HepG2 (cell line): ENCODE data around the gene TCFL5. TPM values are rescaled to one million over a fixed set of nuclear protein-coding genes. Genes with fewer than 3 reads are reported as not detected.

Experiments
- DNMT1 ChIP-seq: sonication (generic); formaldehyde crosslinking; IDR thresholded peaks from 2 replicates; pipeline ENCODE4 v1.5.1; 2020; ENCODE audit warnings: mild to moderate bottlenecking, missing genetic modification reagents
- EED ChIP-seq: sonication (generic); formaldehyde crosslinking; IDR thresholded peaks from 2 replicates; pipeline ENCODE4 v1.5.0; 2020; ENCODE audit warnings: mild to moderate bottlenecking, missing genetic modification reagents
- FLYWCH1 ChIP-seq: sonication (generic); formaldehyde crosslinking; IDR thresholded peaks from 2 replicates; pipeline ENCODE4 v1.8.1; 2023; ENCODE audit warnings: mild to moderate bottlenecking, missing genetic modification reagents
- FOXA1 ChIP-seq, 2 experiments: fragments of 450-650 bp in 1 of 2; sonication (generic) in 1 of 2; formaldehyde crosslinking in 1 of 2; IDR thresholded peaks; 2 replicates each; pipeline versions ENCODE4 v1.4.0 to v1.6.1; 2016 to 2020; ENCODE audit warnings: missing genetic modification reagents in 1 of 2
- MIXL1 ChIP-seq: IDR thresholded peaks from 2 replicates; pipeline ENCODE4 v1.6.1; 2016
- REXO4 ChIP-seq: sonication (generic); formaldehyde crosslinking; IDR thresholded peaks from 2 replicates; pipeline ENCODE4 v1.8.0; 2022; ENCODE audit warnings: missing genetic modification reagents, mild to moderate bottlenecking, borderline replicate concordance
- TRAFD1 ChIP-seq: sonication (generic); formaldehyde crosslinking; IDR thresholded peaks from 2 replicates; pipeline ENCODE4 v1.5.1; 2020; ENCODE audit warnings: missing genetic modification reagents, mild to moderate bottlenecking, borderline replicate concordance
- XBP1 ChIP-seq: sonication (generic); formaldehyde crosslinking; IDR thresholded peaks from 2 replicates; pipeline ENCODE4 v1.5.0; 2020; ENCODE audit warnings: missing genetic modification reagents
- ZBTB21 ChIP-seq: sonication (generic); formaldehyde crosslinking; IDR thresholded peaks from 2 replicates; pipeline ENCODE4 v1.4.0; 2020; ENCODE audit warnings: missing genetic modification reagents
- ZBTB38 ChIP-seq: sonication (generic); formaldehyde crosslinking; IDR thresholded peaks from 2 replicates; pipeline ENCODE4 v1.5.1; 2020; ENCODE audit warnings: mild to moderate bottlenecking, missing genetic modification reagents
- ZBTB49 ChIP-seq: sonication (generic); formaldehyde crosslinking; IDR thresholded peaks from 2 replicates; pipeline ENCODE4 v1.4.0; 2020; ENCODE audit warnings: missing genetic modification reagents, borderline replicate concordance
- ZC3H4 ChIP-seq: sonication (generic); formaldehyde crosslinking; IDR thresholded peaks from 2 replicates; pipeline ENCODE4 v1.4.0; 2020; ENCODE audit warnings: missing genetic modification reagents, borderline replicate concordance
- ZFY ChIP-seq: sonication (generic); formaldehyde crosslinking; IDR thresholded peaks from 2 replicates; pipeline ENCODE4 v1.4.0; 2020; ENCODE audit warnings: missing genetic modification reagents
- ZFYVE20 ChIP-seq: sonication (generic); formaldehyde crosslinking; IDR thresholded peaks from 2 replicates; pipeline ENCODE4 v1.8.0; 2023; ENCODE audit warnings: low read depth, mild to moderate bottlenecking, moderate library complexity, missing genetic modification reagents, borderline replicate concordance
- ZNF143 ChIP-seq: sonication (generic); formaldehyde crosslinking; IDR thresholded peaks from 2 replicates; pipeline ENCODE4 v1.4.0; 2020; ENCODE audit warnings: missing genetic modification reagents
- ZNF382 ChIP-seq: sonication (generic); formaldehyde crosslinking; IDR thresholded peaks from 2 replicates; pipeline ENCODE4 v1.5.0; 2020; ENCODE audit warnings: missing genetic modification reagents, mild to moderate bottlenecking, borderline replicate concordance
- ZNF496 ChIP-seq: sonication (generic); formaldehyde crosslinking; IDR thresholded peaks from 2 replicates; pipeline ENCODE4 v1.8.1; 2023; ENCODE audit warnings: mild to moderate bottlenecking, moderate library complexity, missing genetic modification reagents; ENCODE audit not compliant: insufficient replicate concordance
- ZNF557 ChIP-seq: sonication (generic); formaldehyde crosslinking; IDR thresholded peaks from 2 replicates; pipeline ENCODE4 v1.4.0; 2020; ENCODE audit warnings: missing genetic modification reagents
- ZNF616 ChIP-seq: sonication (generic); formaldehyde crosslinking; IDR thresholded peaks from 2 replicates; pipeline ENCODE4 v1.5.0; 2020; ENCODE audit warnings: low read depth, mild to moderate bottlenecking, missing genetic modification reagents
- ZSCAN31 ChIP-seq: sonication (generic); formaldehyde crosslinking; IDR thresholded peaks from 2 replicates; pipeline ENCODE4 v1.5.0; 2020; ENCODE audit warnings: low read depth, mild to moderate bottlenecking, missing genetic modification reagents
- polyA plus RNA-seq, 8 experiments: library from polyadenylated mRNA; depleted of rRNA in 3 of 8; stranded (reverse) in 7 of 8; unstranded in 1 of 8; fragments of >200 nt; fragmentation: Illumina TruSeq in 4 of 8; extraction: Trizol in 4 of 8; gene quantifications; 2 replicates each; pipeline versions ENCODE4 v1.2.1 to v1.2.3, GENCODE V29; 2011 to 2016; ENCODE audit warnings: low read depth in 4 of 8, missing spikeins in 1 of 8, mixed read lengths in 1 of 8; ENCODE audit not compliant: insufficient read depth in 1 of 8
- total RNA-seq, 5 experiments: library from RNA; depleted of rRNA; stranded (reverse); fragments of >200 nt; fragmentation: Illumina TruSeq; extraction: Trizol; gene quantifications; 2 replicates each; pipeline ENCODE4 v1.2.3, GENCODE V29; 2016; ENCODE audit warnings: low read depth in 1 of 5

Gene TCFL5
- total and polyA plus RNA-seq, 2 of the 13 experiments (the other 11 are each of a cell fraction or from before 2014, with no cell fraction given) = 14.8 to 20.0 TPM

- peak; percentile 64 for TF ChIP-seq ZBTB21
- no peak for TF ChIP-seq FOXA1 (IDR thresholded peaks at IDR 0.05)
- peak; percentile 54 for TF ChIP-seq FOXA1 (CRISPR knock-in tag; IDR thresholded peaks at IDR 0.05)
- no peak for TF ChIP-seq ZNF496 (CRISPR knock-in tag)
- TF ChIP-seq ZNF382 (CRISPR knock-in tag) = no peak
- TF ChIP-seq ZNF616 (CRISPR knock-in tag) = no peak
- no peak for TF ChIP-seq MIXL1 (CRISPR knock-in tag)
- 0 out of 2 replicates have a peak, but pooled peaks have one; percentile 30 for TF ChIP-seq ZC3H4 (CRISPR knock-in tag)
- TF ChIP-seq ZBTB49 (CRISPR knock-in tag) = 0 out of 2 replicates have a peak, but pooled peaks have one; percentile 60
- no peak for TF ChIP-seq XBP1 (CRISPR knock-in tag)
- TF ChIP-seq ZSCAN31 = peak; percentile 1; the same call in 1 of the 2 replicates
- 0 out of 2 replicates have a peak, but pooled peaks have one; percentile 2 for TF ChIP-seq REXO4
- TF ChIP-seq ZFY (CRISPR knock-in tag) = no peak; the same call in 1 of the 2 replicates
- TF ChIP-seq EED = peak; percentile 20
- TF ChIP-seq ZNF143 (CRISPR knock-in tag) = 0 out of 2 replicates have a peak, but pooled peaks have one; percentile 23
- TF ChIP-seq ZFYVE20 (CRISPR knock-in tag) = 0 out of 2 replicates have a peak, but pooled peaks have one; percentile 11
- peak; percentile 98 for TF ChIP-seq TRAFD1 (CRISPR knock-in tag)
- peak; percentile 11; the same call in 1 of the 2 replicates for TF ChIP-seq ZNF557 (CRISPR knock-in tag)
- 0 out of 2 replicates have a peak, but pooled peaks have one; percentile 51 for TF ChIP-seq DNMT1 (CRISPR knock-in tag)
- peak; percentile 43; the same call in 1 of the 2 replicates for TF ChIP-seq ZBTB38
- TF ChIP-seq FLYWCH1 (CRISPR knock-in tag) = peak; percentile 32; the same call in 1 of the 2 replicates
- TF ChIP-seq, all 625 proteins: peak for 51
Observed at GRCh38 chr20:62900692-62901584, 39.3 kb upstream of the TCFL5 start (continued).
